HL-60 (cell line): ENCODE measurements around the gene S100A9.
A peak's percentile ranks its signal among the peaks of the same experiment; 100 is the strongest.
"Not testable (repeated sequence)": the region's sequence is repeated elsewhere in the genome, so short reads cannot be mapped to it uniquely, and the experiment has no call there.

Experiments
- DNase-seq, 2 experiments: peaks; one replicate each; pipeline ENCODE4 v3.0.0-alpha.2; 2010 to 2020; ENCODE audit warnings: low read depth in 1 of 2, low spot score in 1 of 2
- H3K27ac ChIP-seq: fragments of 250-450 bp; sonication (Bioruptor Pico); replicated peaks from 2 replicates; pipeline ENCODE4 v1.5.1; 2020; ENCODE audit warnings: mild to moderate bottlenecking, moderate library complexity
- H3K27me3 ChIP-seq: fragments of 250-450 bp; sonication (Bioruptor Pico); 2 replicates; pipeline ENCODE4 v1.5.1; 2021; ENCODE audit warnings: mild to moderate bottlenecking, moderate library complexity; ENCODE audit not compliant: insufficient read depth, poor library complexity, severe bottlenecking
- H3K4me3 ChIP-seq: replicated peaks from 2 replicates; pipeline ENCODE4 v1.5.1; 2011; ENCODE audit warnings: mild to moderate bottlenecking, control low read depth, low read length; ENCODE audit not compliant: insufficient read depth
- GABPA ChIP-seq: IDR thresholded peaks from 2 replicates; pipeline ENCODE4 v1.6.1; 2012; ENCODE audit warnings: low read depth
- POLR2AphosphoS5 ChIP-seq: IDR thresholded peaks from 2 replicates; pipeline ENCODE4 v1.6.1; 2012; ENCODE audit warnings: low read depth
- SPI1 ChIP-seq: IDR thresholded peaks from 2 replicates; pipeline ENCODE4 v1.6.1; 2012; ENCODE audit warnings: low read depth, mild to moderate bottlenecking, borderline replicate concordance
- TF ChIP-seq, protein P1 (sequence below): IDR thresholded peaks from 2 replicates; pipeline ENCODE4 v1.6.1; 2012; ENCODE audit warnings: low read depth; ENCODE audit not compliant: insufficient replicate concordance
- TF ChIP-seq, protein P2 (sequence below): IDR thresholded peaks from one replicate; pipeline ENCODE4 v1.5.1; 2011; ENCODE audit warnings: low read length, control low read depth, inconsistent platforms; ENCODE audit not compliant: insufficient read depth

Gene S100A9

DNA sequence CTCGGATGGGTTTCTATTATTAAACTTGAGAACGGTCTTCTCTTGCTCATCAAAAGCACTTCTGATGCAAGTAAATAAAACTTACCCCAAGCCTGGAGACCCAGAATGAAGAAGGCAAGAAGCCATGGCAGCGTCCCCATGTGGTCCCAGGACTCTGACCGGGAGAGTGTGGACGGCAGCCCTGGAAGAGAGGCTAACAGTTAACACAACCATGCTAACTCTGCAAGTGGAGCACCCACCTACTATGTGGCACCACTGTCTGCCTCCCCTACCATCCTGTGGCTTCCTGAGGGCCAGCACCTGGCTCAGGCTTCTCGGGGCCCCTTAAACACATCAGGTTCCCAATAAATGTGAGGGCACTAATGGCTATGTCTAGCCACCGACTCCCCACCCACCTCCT is 47.1 kb upstream of the S100A9 start:
- no peak for DNase-seq
- TF ChIP-seq POLR2AphosphoS5, result no peak
- Histone ChIP-seq H3K27me3 (peaks cover 3% of the 10 kb centered on the region), H3K4me3 (no peak overlapping the region), H3K27ac (no peak overlapping the region)

DNA sequence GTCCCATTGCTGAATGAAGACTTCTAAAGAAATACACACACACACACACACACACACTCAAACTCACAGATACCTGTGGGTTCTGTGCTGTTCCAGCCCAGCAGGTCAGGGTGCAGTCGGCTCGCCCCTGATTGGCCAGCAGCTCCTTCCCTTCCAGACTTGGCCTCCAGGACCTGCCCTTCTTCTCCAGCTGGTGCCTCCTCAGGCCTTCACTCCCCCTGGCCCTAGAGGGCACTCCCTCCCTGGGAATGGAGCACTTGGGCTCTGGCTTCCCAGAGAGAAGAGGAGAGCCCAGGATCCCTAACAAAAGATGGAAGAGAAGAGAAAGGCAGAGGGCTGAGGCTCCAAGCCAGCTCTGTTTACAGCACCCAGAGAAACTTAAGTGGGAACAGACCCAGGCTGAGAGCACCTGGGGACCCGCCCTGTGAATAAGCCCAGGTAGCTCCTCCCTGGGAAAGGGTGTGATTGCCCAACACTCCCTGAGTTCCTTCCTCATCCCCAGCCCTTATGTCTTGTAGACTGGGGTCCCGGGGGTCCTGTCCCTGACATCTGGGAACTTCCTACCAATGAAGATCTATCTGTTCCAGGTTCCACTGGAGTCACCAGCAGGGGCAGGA is 45.0 kb upstream of the S100A9 start, which contains the start of gene PGLYRP3:
Gene PGLYRP3, minus strand, starts transcription at position 383 of the 617 bp plus-strand sequence. CDS start 2,287 bp downstream, outside the sequence.
- Histone ChIP-seq H3K27me3 (no peaks in the 10 kb centered on the region), H3K4me3 (no peak within 1 kb of the TSS), H3K27ac (no peak within 1 kb of the TSS)
- TF ChIP-seq, protein P1, sequence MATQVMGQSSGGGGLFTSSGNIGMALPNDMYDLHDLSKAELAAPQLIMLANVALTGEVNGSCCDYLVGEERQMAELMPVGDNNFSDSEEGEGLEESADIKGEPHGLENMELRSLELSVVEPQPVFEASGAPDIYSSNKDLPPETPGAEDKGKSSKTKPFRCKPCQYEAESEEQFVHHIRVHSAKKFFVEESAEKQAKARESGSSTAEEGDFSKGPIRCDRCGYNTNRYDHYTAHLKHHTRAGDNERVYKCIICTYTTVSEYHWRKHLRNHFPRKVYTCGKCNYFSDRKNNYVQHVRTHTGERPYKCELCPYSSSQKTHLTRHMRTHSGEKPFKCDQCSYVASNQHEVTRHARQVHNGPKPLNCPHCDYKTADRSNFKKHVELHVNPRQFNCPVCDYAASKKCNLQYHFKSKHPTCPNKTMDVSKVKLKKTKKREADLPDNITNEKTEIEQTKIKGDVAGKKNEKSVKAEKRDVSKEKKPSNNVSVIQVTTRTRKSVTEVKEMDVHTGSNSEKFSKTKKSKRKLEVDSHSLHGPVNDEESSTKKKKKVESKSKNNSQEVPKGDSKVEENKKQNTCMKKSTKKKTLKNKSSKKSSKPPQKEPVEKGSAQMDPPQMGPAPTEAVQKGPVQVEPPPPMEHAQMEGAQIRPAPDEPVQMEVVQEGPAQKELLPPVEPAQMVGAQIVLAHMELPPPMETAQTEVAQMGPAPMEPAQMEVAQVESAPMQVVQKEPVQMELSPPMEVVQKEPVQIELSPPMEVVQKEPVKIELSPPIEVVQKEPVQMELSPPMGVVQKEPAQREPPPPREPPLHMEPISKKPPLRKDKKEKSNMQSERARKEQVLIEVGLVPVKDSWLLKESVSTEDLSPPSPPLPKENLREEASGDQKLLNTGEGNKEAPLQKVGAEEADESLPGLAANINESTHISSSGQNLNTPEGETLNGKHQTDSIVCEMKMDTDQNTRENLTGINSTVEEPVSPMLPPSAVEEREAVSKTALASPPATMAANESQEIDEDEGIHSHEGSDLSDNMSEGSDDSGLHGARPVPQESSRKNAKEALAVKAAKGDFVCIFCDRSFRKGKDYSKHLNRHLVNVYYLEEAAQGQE, result no peak
- no peak for TF ChIP-seq GABPA
- TF ChIP-seq, protein P2, sequence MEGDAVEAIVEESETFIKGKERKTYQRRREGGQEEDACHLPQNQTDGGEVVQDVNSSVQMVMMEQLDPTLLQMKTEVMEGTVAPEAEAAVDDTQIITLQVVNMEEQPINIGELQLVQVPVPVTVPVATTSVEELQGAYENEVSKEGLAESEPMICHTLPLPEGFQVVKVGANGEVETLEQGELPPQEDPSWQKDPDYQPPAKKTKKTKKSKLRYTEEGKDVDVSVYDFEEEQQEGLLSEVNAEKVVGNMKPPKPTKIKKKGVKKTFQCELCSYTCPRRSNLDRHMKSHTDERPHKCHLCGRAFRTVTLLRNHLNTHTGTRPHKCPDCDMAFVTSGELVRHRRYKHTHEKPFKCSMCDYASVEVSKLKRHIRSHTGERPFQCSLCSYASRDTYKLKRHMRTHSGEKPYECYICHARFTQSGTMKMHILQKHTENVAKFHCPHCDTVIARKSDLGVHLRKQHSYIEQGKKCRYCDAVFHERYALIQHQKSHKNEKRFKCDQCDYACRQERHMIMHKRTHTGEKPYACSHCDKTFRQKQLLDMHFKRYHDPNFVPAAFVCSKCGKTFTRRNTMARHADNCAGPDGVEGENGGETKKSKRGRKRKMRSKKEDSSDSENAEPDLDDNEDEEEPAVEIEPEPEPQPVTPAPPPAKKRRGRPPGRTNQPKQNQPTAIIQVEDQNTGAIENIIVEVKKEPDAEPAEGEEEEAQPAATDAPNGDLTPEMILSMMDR, result no peak
- DNase-seq, result no peak

DNA sequence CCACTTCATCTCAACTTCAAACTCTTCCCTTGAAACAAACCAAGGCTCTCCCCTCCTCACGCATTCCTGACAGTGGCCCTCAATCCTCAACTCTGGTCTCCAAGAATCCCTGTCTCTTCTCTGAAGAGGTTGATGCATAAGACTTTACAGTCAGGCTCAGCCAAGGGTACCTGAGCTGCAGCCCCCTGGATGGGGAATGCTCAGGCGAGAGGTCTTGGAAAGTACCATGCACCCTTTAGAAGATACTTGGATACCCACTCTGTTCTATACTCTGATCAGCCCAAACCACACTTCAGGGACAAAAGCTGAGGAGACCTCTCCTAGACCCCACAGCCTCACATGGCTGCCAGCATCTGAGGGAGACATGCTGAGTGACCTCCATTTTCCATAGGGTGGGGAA is 44.4 kb upstream of the S100A9 start:
- no peak overlapping the region for H3K27ac ChIP-seq
- no peaks in the 10 kb centered on the region for H3K27me3 ChIP-seq
- TF ChIP-seq GABPA (no peak), SPI1 (no peak), POLR2AphosphoS5 (no peak)
- TF ChIP-seq, protein P2, result no peak
- TF ChIP-seq, protein P1, result no peak
- H3K4me3 ChIP-seq, result no peak overlapping the region
- no peak for DNase-seq

DNA sequence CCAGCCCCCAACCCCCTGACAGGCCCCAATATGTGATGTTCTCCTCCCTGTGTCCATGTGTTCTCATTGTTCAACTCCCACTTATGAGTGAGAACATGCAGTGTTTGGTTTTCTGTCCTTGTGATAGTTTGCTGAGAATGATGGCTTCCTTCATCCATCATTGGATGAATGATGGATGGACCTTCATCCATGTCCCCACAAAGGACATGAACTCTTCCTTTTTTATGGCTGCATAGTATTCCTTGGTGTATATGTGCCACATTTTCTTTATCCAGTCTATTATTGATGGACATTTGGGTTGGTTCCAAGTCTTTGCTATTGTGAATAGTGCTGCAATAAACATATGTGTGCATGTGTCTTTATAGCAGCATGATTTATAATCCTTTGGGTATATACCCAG is 43.3 kb upstream of the S100A9 start:
- not testable (repeated sequence) for DNase-seq, H3K27me3 ChIP-seq, H3K27ac ChIP-seq, H3K4me3 ChIP-seq

DNA sequence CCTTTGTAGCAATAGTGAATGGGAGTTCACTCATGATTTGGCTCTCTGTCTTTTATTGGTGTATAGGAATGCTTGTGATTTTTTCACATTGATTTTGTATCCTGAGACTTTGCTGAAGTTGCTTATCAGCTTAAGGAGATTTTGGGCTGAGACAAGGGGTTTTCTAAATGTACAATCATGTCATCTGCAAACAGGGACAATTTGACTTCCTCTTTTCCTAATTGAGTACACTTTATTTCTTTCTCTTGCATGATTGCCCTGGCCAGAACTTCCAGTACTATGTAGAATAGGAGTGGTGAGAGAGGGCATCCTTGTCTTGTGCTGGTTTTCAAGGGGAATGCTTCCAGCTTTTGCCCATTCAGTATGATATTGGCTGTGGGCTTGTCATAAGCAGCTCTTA is 41.6 kb upstream of the S100A9 start:
- not testable (repeated sequence) for H3K27ac ChIP-seq, H3K4me3 ChIP-seq, DNase-seq, H3K27me3 ChIP-seq
- TF ChIP-seq SPI1, result peak; percentile 67

DNA sequence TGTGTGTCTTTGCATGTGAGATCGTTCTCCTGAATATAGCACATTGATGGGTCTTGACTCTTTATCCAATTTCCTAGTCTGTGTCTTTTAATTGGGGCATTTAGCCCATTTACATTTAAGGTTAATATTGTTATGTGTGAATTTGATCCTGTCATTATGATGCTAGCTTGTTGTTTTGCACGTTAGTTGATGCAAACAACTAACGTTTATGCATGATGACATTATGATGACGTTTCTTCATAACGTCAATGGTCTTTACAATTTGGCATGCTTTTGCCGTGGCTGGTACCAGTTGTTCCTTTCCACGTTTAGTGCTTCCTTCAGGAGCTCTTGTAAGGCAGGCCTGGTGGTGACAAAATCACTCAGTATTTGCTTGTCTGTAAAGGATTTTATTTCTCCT is 39.5 kb upstream of the S100A9 start:
- H3K27ac ChIP-seq, H3K27me3 ChIP-seq, H3K4me3 ChIP-seq, DNase-seq: not testable (repeated sequence)
